HEK293T (cell line): ENCODE data around the gene CADM3.

Experiments
- CTCF ChIA-PET: fragments of 350-600 bp; formaldehyde crosslinking; extraction: SDS; loops from one replicate; lab custom pipeline; 2021; ENCODE audit warnings: antibody characterized with exemption, inconsistent platforms; lab: Yijun Ruan, JAX
- POLR2A ChIA-PET: fragments of 350-600 bp; formaldehyde crosslinking; extraction: SDS; loops from one replicate; lab custom pipeline; 2020; ENCODE audit warnings: antibody characterized with exemption, inconsistent platforms; lab: Yijun Ruan, JAX
- DNase-seq: peaks from one replicate; pipeline ENCODE4 v3.0.0; 2012; ENCODE audit warnings: mixed read lengths; ENCODE audit errors: extremely low spot score
- ARNT ChIP-seq: fragments of 450-650 bp; IDR thresholded peaks from 2 replicates; pipeline ENCODE4 v1.6.1; 2017; ENCODE audit warnings: mild to moderate bottlenecking
- BHLHE40 ChIP-seq: fragments of 450-650 bp; IDR thresholded peaks from 2 replicates; pipeline ENCODE4 v1.6.1; 2016; ENCODE audit warnings: mild to moderate bottlenecking, moderate library complexity, borderline replicate concordance
- CTBP1 ChIP-seq: fragments of 450-650 bp; IDR thresholded peaks from 2 replicates; pipeline ENCODE4 v1.6.1; 2016; ENCODE audit warnings: borderline replicate concordance
- ELF4 ChIP-seq: fragments of 450-650 bp; IDR thresholded peaks from 2 replicates; pipeline ENCODE4 v1.6.1; 2017; ENCODE audit warnings: antibody characterized with exemption
- FOXA1 ChIP-seq: fragments of 450-650 bp; IDR thresholded peaks from 2 replicates; pipeline ENCODE4 v1.6.1; 2016; ENCODE audit warnings: mild to moderate bottlenecking
- FOXK2 ChIP-seq: fragments of 450-650 bp; IDR thresholded peaks from 2 replicates; pipeline ENCODE4 v1.6.1; 2016; ENCODE audit warnings: mild to moderate bottlenecking
- FOXM1 ChIP-seq: fragments of 450-650 bp; IDR thresholded peaks from 2 replicates; pipeline ENCODE4 v1.6.1; 2017; ENCODE audit warnings: mild to moderate bottlenecking, borderline replicate concordance
- HDGF ChIP-seq: fragments of 450-650 bp; IDR thresholded peaks from 2 replicates; pipeline ENCODE4 v1.6.1; 2017; ENCODE audit warnings: antibody characterized with exemption, borderline replicate concordance
- L3MBTL2 ChIP-seq: fragments of 450-650 bp; conservative IDR thresholded peaks from 2 replicates; pipeline ENCODE4 v1.6.1; 2016; ENCODE audit warnings: mild to moderate bottlenecking
- LEF1 ChIP-seq: fragments of 450-650 bp; IDR thresholded peaks from 2 replicates; pipeline ENCODE4 v1.6.1; 2017; ENCODE audit warnings: mild to moderate bottlenecking, borderline replicate concordance
- NFRKB ChIP-seq: fragments of 450-650 bp; IDR thresholded peaks from 2 replicates; pipeline ENCODE4 v1.6.1; 2016; ENCODE audit warnings: mild to moderate bottlenecking, moderate library complexity
- PKNOX1 ChIP-seq: fragments of 450-650 bp; IDR thresholded peaks from 2 replicates; pipeline ENCODE4 v1.6.1; 2016
- SP1 ChIP-seq: fragments of 450-650 bp; IDR thresholded peaks from 2 replicates; pipeline ENCODE4 v1.6.1; 2017
- SUZ12 ChIP-seq: fragments of 450-650 bp; IDR thresholded peaks from 2 replicates; pipeline ENCODE4 v1.6.1; 2016; ENCODE audit warnings: mild to moderate bottlenecking
- TARDBP ChIP-seq: fragments of 450-650 bp; IDR thresholded peaks from 2 replicates; pipeline ENCODE4 v1.6.1; 2016
- ZNF384 ChIP-seq: fragments of 450-650 bp; IDR thresholded peaks from 2 replicates; pipeline ENCODE4 v1.6.1; 2016

Gene CADM3

GRCh38 chr1:159208175-159208825 lies 36.9 kb downstream of the CADM3 start:
- TF ChIP-seq SP1 (no peak), SUZ12 (no peak), PKNOX1 (no peak), HDGF (no peak), ZNF384 (no peak), BHLHE40 (no peak), LEF1 (no peak), CTBP1 (no peak), ELF4 (no peak), FOXA1 (no peak), FOXM1 (no peak), FOXK2 (no peak), NFRKB (no peak), ARNT (no peak), TARDBP (no peak), L3MBTL2 (no peak)
- DNase-seq, result no peak
- ChIA-PET CTCF (interaction anchor here (1.2 kb wide), 1 partner anchor 14 kb away, joined by 4 read pairs; no protein-coding TSS in a partner anchor), POLR2A (no interaction called here)

GRCh38 chr1:159209061-159209460 lies 37.6 kb downstream of the CADM3 start:
- no peak for DNase-seq
- POLR2A ChIA-PET, result no interaction called here
- TF ChIP-seq LEF1 (no peak), L3MBTL2 (no peak), CTBP1 (no peak), FOXM1 (no peak), BHLHE40 (no peak), SP1 (no peak), HDGF (no peak), SUZ12 (no peak), ELF4 (no peak), NFRKB (no peak), ZNF384 (no peak), TARDBP (no peak), ARNT (no peak), PKNOX1 (no peak), FOXA1 (no peak), FOXK2 (no peak)
- CTCF ChIA-PET, result interaction anchor here (0.7 to 1.2 kb wide), 2 partner anchors 14 to 636 kb away, joined by 4 read pairs; no protein-coding TSS in a partner anchor

- TF ChIP-seq ZNF384 (no peak), ELF4 (no peak), SP1 (no peak), L3MBTL2 (no peak), BHLHE40 (no peak), TARDBP (no peak), FOXK2 (no peak), HDGF (no peak), PKNOX1 (no peak), ARNT (no peak), LEF1 (no peak), SUZ12 (no peak), NFRKB (no peak), FOXM1 (no peak)
- CTCF ChIA-PET, result interaction anchor here (0.6 to 2.5 kb wide), 15 partner anchors 12 to 796 kb away, joined by 3 to 13 read pairs (median 3); no protein-coding TSS in a partner anchor
- POLR2A ChIA-PET, result no interaction called here
- DNase-seq, result peak; percentile 56
Measured at GRCh38 chr1:159211331-159212136, 40.1 kb downstream of the CADM3 start.

DNA sequence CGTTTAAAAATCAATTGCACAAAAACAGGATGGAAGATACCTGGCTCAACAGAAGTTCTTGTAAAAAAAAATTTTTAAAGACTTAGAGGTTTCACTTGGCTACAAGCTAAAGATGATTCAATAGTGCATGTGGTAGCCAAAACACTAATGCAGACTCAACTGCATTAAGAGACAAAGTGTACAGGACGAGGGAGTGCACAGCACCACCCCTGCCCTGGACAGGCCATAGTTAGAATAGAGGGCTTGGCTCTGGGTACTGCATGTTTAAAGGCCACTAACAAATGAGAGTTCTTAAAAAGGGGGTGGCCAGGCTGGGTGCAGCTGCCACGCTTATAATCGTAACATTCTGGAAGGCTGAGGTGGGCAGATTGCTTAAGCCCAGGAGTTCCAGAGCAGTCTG lies 41.2 kb downstream of the CADM3 start:
- POLR2A ChIA-PET, result no interaction called here
- DNase-seq, result no peak
- TF ChIP-seq PKNOX1 (no peak), ELF4 (no peak), NFRKB (no peak), BHLHE40 (no peak), HDGF (no peak), CTBP1 (no peak), LEF1 (no peak), ARNT (no peak)
- CTCF ChIA-PET, result interaction anchor here (1.5 kb wide), 1 partner anchor 82 kb away, joined by 3 read pairs; no protein-coding TSS in a partner anchor
